HFFc6 (cell line): Measurements from ENCODE around the gene HOXD11. TPM values are rescaled to one million over a fixed set of nuclear protein-coding genes. Genes with fewer than 3 reads are reported as not detected.

ENCODE experiments used
- DNase-seq: peaks from one replicate; pipeline ENCODE4 v3.0.0-alpha.2; 2018
- H3K27ac Mint-ChIP-seq: 2 replicates; pipeline ENCODE4 v1.8.0; 2020; ENCODE audit warnings: mild to moderate bottlenecking, mixed read lengths
- H3K27me3 Mint-ChIP-seq: 2 replicates; pipeline ENCODE4 v1.8.0; 2021; ENCODE audit warnings: mild to moderate bottlenecking, moderate library complexity, mixed read lengths; ENCODE audit not compliant: insufficient read depth
- H3K36me3 Mint-ChIP-seq: 2 replicates; pipeline ENCODE4 v1.8.0; 2021; ENCODE audit warnings: low read depth, mixed read lengths
- H3K4me1 Mint-ChIP-seq: 2 replicates; pipeline ENCODE4 v1.8.0; 2020; ENCODE audit warnings: low read depth, mixed read lengths
- H3K4me3 Mint-ChIP-seq: 2 replicates; pipeline ENCODE4 v1.8.0; 2020; ENCODE audit warnings: mild to moderate bottlenecking, moderate library complexity, mixed read lengths
- H3K9me3 Mint-ChIP-seq: 2 replicates; pipeline ENCODE4 v1.8.0; 2020; ENCODE audit warnings: mild to moderate bottlenecking, mixed read lengths
- total RNA-seq, 6 experiments: library from RNA; stranded (reverse); fragmentation: NEBNext Ultra II Directional; extraction: Animal tissue kit (Norgen Biotek cat#: 25700); gene quantifications; 2 replicates in 1 of 6; 3 replicates in 5 of 6; pipeline ENCODE4 v1.2.3, GENCODE V29; 2021
- TF ChIP-seq, protein P1 (sequence below): fragments of 200-600 bp; sonication (generic); IDR thresholded peaks from 2 replicates; pipeline ENCODE4 v1.5.0; 2021; ENCODE audit warnings: antibody characterized with exemption, mild to moderate bottlenecking

The HOXD11 gene
- total RNA-seq, 6 experiments from 2014 or later, result 6.0 to 10.2 (median 7.6) TPM

- DNase-seq, result no peak
- peaks cover 22% of the 10 kb centered on the region for H3K36me3 Mint-ChIP-seq
- no peak overlapping the region for H3K27ac Mint-ChIP-seq
- no peak overlapping the region for H3K4me3 Mint-ChIP-seq
- TF ChIP-seq, protein P1, sequence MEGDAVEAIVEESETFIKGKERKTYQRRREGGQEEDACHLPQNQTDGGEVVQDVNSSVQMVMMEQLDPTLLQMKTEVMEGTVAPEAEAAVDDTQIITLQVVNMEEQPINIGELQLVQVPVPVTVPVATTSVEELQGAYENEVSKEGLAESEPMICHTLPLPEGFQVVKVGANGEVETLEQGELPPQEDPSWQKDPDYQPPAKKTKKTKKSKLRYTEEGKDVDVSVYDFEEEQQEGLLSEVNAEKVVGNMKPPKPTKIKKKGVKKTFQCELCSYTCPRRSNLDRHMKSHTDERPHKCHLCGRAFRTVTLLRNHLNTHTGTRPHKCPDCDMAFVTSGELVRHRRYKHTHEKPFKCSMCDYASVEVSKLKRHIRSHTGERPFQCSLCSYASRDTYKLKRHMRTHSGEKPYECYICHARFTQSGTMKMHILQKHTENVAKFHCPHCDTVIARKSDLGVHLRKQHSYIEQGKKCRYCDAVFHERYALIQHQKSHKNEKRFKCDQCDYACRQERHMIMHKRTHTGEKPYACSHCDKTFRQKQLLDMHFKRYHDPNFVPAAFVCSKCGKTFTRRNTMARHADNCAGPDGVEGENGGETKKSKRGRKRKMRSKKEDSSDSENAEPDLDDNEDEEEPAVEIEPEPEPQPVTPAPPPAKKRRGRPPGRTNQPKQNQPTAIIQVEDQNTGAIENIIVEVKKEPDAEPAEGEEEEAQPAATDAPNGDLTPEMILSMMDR, result 0 out of 2 replicates have a peak, but pooled peaks have one; percentile 7
- H3K9me3 Mint-ChIP-seq, result no peaks in the 10 kb centered on the region
- peaks cover 8% of the 10 kb centered on the region for H3K27me3 Mint-ChIP-seq
- H3K4me1 Mint-ChIP-seq, result no peaks in the 10 kb centered on the region
Observed at GRCh38 chr2:176120364-176121189, 13.5 kb downstream of the HOXD11 start.

DNA sequence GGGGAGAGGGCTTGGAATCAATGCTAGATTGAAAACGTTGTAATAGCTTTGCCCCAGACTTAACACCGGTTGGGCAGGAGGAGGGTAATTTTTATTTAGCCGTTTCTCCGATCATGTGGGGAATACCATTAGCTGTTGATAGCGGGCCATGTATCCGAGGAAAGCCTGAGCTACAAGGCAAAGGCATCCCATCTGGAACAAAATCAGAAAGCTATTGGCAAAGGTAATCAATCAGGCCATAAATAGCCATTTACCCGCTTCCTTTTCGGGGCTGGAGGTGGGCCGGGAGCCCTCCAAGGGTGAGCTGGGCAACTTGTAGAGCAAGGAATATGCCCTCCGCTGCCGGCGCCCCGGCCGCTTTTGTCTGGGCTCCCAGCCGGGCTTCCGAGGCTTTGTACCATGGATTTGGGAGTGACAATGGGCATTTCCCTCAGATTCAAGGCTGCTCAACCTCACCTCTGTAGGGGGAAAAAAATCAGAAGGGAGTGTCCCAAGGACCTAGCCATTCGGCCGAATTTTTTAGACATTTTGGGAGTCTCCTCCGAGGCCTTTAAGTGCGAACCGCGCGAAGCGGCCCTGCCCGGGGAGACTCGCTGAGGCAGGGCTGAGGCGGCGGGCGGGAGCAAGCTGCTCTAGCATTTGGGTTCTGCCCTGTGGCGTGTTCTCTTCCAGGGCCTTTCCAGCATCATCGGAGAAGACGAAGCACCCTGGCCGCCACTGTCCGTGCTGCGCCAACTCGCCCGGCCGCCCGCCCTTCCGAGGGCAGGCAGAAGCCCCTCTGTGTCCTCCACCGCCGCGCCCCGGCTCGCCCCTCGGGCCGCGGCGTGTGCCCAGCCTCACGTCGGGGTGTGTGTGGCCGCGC, 14.3 kb downstream of the HOXD11 start:
- DNase-seq, result no peak

DNA sequence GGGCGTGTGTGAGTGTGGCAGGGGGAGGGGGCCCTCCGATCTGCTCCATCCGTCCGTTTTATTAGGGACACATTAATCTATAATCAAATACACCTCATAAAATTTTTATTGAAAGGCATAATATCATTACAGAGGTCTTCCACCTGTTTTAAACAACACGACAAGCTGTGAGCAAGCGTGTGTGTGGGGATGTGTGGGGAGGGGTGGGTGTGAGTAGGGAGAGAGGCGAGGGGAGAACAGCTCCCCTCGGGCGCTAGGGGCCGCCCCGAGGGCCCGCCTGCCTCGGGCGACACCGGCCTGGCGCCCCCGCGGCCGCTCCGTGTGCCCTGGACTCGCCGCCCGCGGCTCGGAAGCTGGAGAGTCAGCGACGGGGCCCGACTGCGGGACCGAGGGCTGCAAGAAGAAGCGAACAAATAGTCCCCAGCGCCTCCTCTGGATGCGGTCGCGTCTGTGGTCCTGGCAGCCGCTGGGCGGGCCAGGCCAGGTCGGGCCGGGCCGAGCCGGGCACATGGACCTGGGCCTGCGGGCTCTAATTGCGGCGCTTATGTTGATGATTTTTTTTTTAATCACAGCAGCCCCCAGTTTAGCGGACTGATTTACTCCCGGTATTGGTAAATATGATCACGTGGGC, 15.1 kb downstream of the HOXD11 start:
- DNase-seq, result no peak
- Mint-ChIP-seq H3K4me3 (peak overlapping the region; percentile 67; the same call in 1 of the 2 replicates), H3K9me3 (no peaks in the 10 kb centered on the region), H3K27me3 (peaks cover 9% of the 10 kb centered on the region), H3K36me3 (peaks cover 15% of the 10 kb centered on the region), H3K4me1 (peaks cover 5% of the 10 kb centered on the region), H3K27ac (no peak overlapping the region)
- TF ChIP-seq, protein P1, result no peak

More for the DNA sequence above, 14.3 kb downstream of the HOXD11 start:
- H3K4me3 Mint-ChIP-seq, result no peak overlapping the region
- no peak overlapping the region for H3K27ac Mint-ChIP-seq
- no peaks in the 10 kb centered on the region for H3K4me1 Mint-ChIP-seq
- peaks cover 22% of the 10 kb centered on the region for H3K36me3 Mint-ChIP-seq
- peaks cover 9% of the 10 kb centered on the region for H3K27me3 Mint-ChIP-seq
- no peaks in the 10 kb centered on the region for H3K9me3 Mint-ChIP-seq
- TF ChIP-seq, protein P1, result 0 out of 2 replicates have a peak, but pooled peaks have one; percentile 1

DNA sequence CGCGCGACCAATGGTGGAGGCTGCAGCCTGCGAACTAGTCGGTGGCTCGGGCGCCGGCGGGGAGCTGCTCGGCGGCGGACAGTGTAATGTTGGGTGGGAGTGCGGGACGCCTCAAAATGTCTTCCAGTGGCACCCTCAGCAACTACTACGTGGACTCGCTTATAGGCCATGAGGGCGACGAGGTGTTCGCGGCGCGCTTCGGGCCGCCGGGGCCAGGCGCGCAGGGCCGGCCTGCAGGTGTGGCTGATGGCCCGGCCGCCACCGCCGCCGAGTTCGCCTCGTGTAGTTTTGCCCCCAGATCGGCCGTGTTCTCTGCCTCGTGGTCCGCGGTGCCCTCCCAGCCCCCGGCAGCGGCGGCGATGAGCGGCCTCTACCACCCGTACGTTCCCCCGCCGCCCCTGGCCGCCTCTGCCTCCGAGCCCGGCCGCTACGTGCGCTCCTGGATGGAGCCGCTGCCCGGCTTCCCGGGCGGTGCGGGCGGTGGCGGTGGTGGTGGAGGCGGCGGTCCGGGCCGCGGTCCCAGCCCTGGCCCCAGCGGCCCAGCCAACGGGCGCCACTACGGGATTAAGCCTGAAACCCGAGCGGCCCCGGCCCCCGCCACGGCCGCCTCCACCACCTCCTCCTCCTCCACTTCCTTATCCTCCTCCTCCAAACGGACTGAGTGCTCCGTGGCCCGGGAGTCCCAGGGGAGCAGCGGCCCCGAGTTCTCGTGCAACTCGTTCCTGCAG, 15.8 kb downstream of the HOXD11 start, which contains the start of gene HOXD9:
Gene HOXD9, plus strand, starts transcription at position 37 of the 728 bp plus-strand sequence. Its CDS starts 50 bp downstream, at position 87.
- H3K27ac Mint-ChIP-seq, result no peak within 1 kb of the TSS
- TF ChIP-seq, protein P1, result no peak
- H3K4me3 Mint-ChIP-seq, result peak within 1 kb of the TSS; percentile 67; the same call in 1 of the 2 replicates
- H3K27me3 Mint-ChIP-seq, result peaks cover 11% of the 10 kb centered on the region
- H3K4me1 Mint-ChIP-seq, result peaks cover 12% of the 10 kb centered on the region
- H3K36me3 Mint-ChIP-seq, result peaks cover 14% of the 10 kb centered on the region
- DNase-seq, result no peak
- no peaks in the 10 kb centered on the region for H3K9me3 Mint-ChIP-seq
